HG02571 (cell line): ENCODE measurements around the gene OR4K5.
"Not testable (repeated sequence)": the region's sequence is repeated elsewhere in the genome, so short reads cannot be mapped to it uniquely, and the experiment has no call there.

Experiments used
- ATAC-seq: cut with Tn5 transposase; IDR thresholded peaks from one replicate; pipeline ENCODE4 v1.9.1; 2021; ENCODE audit warnings: mild to moderate bottlenecking, moderate library complexity; ENCODE audit not compliant: unreplicated experiment

OR4K5 gene, protein sequence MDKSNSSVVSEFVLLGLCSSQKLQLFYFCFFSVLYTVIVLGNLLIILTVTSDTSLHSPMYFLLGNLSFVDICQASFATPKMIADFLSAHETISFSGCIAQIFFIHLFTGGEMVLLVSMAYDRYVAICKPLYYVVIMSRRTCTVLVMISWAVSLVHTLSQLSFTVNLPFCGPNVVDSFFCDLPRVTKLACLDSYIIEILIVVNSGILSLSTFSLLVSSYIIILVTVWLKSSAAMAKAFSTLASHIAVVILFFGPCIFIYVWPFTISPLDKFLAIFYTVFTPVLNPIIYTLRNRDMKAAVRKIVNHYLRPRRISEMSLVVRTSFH

DNA sequence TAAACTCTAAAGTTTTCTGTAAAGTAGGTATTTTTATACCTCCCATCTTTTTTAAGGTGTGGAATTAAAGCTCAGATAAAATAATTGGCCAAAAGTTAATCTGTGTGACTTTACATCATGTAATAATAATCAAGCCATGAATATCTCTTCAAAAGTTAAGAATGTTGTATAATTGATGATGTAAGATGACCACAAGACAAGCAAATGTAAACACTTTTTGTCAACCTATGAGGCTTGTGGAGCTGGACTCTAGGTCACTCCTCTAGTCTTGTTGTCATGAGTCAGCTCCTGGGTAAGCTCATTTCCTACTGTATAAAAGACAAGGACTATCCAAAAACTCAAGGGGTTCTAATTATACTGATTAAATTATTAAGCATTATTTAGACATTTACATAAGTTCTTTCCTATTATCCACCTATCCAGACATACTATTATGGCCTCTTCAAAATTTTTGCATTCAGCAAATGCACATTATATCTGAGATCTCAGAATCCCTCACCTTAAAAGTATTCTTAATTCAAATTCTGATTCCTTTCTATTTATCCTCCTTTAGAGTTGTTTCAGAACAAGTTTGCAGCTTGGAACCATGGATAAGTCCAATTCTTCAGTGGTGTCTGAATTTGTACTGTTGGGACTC lies at the start of gene OR4K5:
Gene OR4K5 (plus strand): TSS at position 587 of the 637 bp plus-strand sequence. CDS start 0 bp downstream, at position 587.
- ATAC-seq = no peak

DNA sequence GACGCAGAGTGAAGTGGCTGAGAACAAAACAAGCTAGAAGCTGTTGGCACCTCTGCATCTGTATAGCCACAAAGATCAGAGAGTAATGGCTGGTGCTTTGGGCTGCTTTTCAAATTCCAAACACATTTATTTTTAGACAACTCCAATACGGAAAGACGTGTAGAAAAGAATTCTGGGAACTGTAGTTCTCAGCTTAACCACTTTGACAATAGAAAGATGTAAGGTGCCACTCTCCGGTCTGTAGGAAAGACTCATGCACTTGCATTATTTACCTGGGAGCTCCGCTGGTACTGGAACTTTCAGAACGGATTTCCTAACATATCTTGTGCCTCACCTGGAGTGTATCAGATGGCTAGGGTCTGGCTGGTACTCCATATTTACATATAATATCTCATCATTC lies 47.2 kb upstream of the OR4K5 start:
- no peak for ATAC-seq

DNA sequence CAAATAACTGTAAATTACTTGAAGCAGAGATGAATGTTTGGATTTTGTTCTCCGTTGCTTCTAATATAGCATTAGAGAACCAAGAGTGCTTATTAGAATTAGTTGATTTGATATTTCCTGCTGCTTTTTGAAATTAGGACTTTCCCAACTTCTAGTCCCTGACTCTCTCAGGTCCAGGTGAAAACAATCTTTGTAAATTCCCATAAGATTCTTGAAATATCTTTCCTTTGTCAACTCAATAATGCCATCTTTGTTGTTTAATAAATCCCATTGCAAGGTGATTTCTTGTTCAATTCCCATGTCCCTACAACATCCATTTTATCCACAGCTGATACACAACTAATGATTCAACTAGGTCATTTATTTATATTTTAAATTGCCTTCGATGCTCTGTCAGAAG lies 45.6 kb upstream of the OR4K5 start, which contains the start of gene OR4K2:
Gene OR4K2 (plus strand): TSS at position 301 of the 400 bp plus-strand sequence. CDS start 1,126 bp downstream, outside the sequence.
- no peak for ATAC-seq

DNA sequence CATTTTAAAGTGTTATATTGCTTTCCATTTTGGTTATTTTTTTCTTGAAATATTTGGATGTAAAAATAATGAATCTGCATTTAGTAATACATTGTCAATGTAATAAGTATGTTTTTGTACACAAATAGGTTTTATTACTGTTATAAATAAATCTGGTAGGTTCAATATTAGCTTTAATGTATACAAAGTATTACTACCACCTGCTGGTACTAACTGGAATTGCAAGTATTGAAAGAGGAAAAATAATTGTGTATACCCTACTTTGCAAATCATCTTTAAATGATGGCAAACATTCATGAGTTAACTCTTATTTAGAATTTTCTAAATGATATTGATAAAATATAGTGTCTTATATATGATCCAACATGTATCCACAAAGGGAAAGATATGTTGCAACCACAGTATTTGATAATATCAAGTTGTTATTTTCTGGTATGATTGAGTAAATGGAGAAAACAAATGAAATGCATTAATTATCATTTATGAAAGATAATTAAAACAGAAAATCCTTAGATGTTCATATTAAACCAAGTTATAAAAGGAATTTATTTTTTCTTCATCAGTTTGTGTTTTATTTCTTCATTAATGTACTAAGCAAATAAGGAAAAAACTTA lies 42.3 kb upstream of the OR4K5 start:
- no peak for ATAC-seq

DNA sequence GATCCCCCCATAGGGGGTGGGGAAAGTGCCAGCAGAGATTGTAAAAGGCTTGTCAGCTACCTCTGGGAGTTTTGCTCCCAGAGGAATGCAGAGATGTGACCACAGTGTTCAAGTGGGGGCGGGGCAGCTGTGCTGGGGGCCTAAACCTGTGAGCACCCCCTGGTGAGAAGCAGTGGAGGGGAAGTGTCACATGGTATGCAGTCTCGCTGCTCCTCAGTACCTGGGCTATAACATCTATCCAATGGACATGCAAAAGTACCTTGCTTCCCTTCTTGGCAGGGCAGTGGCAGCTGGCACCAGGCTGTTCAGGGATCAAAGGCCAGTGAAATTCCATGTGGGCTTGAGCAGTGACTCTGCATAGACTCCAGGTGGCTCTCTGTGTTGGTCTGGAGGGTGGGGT lies 25.1 kb upstream of the OR4K5 start:
- no peak for ATAC-seq

DNA sequence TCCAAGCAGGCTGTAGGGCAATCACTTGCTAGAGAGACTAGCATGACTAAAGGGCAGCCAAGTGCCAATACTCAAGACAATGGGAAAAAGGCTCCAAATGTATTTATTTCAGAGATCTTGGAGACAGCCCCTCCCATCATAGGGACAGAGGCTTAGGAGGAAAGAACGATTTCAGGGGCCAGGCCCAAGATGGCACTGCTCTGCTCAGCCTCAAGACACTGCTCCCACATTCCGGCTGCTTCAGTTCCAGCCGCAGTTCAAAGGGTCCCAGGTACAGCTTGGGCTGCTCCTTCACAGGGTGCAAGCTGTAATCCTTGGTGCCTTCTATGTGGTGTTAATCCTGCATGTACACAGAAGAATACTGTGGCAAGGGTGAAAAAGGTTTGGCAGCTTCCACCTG lies 19.4 kb upstream of the OR4K5 start:
- no peak for ATAC-seq

DNA sequence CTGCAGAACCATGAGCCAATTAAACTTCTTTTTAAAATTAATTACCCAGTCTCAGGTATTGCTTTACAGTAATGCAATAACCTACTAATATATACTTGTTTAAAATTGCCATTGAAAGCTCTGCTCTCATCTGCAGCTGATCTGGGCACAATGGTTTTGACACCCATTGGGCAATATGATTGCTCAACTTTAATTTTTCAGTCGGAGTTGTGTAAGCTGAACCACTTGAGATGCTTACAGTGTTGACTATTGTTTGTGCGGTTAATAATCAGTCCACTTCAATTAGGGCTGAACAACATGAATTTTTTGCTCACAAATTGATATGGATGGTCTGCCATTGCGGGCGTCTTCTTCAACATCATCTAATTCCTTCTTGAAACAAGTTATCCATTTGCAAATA lies 18.0 kb upstream of the OR4K5 start:
- ATAC-seq = no peak

DNA sequence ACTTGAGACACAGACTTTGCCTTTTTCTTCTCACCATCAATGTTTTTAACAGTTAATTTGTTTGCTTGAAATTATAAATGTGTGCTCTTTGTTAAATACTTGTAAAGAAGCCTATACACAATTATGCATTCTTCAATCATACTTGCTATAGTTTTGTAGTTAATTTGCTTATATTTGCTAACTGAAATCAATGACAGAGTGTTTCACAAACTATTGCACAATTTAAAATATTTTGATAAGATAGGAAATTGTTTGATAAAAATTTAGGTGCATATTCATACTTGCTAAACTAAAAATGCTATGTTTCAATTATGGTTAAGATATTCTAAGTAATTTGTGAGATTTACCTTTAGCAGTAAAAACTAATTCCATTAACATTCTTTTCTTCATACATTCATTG lies 13.7 kb upstream of the OR4K5 start:
- ATAC-seq = no peak

DNA sequence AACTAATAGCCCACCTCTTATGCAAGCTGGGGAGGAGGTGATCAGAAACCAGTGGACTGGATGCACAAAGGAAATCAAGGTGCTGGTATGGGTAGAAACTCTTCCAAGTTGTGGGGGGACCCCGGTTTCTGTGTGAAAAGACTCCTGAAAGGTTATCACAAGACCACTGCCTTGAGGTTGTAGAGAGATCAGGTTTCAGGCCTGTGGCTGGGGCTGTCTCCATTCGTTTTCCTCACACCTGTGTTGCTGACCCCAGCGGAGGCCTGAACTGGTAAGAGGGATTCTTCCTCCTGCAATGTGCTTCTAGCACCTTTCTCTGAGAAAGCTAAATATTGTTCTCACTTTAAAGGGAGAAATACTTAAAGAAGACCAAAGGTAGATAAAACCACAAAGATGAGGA lies 9.3 kb upstream of the OR4K5 start:
- no peak for ATAC-seq

DNA sequence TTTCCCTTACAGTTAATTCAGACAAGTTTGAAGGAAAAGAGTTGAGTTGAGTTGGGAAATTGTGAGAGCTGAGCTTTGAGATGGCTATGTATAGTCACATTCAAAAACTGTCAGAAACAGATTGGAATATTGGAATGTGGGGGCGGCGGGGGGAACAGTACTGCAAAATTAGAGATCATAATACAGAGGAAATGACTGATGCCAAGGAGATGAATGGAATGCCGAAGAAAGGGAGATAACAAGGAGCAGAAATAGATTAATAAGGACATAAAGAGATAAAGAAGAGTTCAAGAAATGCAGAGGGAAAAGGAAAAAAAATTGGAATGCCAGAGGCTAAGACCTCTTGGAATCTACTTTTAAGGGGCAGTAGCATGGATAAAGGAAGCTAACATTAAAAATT lies 3.2 kb upstream of the OR4K5 start:
- no peak for ATAC-seq

DNA sequence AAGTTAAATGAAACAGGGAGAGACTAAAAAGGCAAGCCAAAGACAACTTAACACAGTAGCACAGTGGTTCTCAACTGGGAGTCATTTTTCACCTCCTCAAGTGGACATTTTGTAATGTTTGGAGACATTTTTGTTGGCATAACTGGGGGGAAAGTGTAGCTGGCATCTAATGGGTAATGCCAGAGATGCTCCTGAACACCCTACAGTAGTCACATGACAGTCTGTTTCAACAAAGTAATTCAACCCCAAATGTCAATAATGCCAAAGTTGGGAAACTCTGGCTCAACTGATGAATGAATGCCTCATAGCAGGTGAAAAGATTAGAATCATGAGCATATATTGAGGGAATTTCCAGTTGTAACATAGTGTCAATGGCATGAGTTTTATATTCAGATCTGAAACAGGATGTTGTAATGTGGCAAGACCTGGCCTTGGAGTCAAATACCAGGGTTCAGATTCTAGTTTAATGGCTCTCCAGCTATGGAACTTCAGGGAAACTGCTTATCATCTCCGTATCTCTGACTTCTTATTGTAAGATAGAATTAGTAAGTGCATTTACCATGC lies 2.4 kb upstream of the OR4K5 start:
- ATAC-seq = no peak

DNA sequence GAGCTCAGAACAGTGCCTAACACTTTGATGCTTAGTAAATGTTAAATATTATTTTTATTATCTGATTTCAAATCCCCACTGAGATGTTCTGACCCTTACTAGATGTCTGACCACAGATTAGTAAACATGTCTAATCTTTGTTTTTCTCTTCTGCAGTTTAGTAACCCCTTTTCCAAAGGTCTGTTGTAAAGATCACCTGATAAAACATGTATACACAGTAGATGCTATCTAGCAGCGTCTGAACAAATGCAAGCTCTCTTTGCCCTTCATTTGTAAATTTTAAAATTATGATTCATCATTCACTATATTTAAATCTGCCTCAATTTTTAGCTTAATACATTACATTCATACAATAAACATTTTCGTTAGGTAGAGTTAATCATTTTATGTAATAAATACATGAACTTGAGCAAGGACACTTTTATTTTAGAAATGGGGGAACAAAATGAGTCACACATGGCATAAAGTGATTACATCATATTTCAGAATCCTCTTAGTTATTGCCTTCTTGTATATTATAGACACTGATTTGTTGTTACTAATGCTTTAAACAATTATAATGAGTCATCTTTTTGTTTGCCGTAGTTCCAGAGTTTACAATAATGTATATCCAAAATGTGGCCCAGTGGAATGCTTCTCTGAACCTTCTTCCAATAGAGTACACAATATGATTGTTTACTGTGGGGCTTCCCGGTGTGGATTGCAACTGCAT lies 1.7 kb upstream of the OR4K5 start:
- ATAC-seq = no peak

DNA sequence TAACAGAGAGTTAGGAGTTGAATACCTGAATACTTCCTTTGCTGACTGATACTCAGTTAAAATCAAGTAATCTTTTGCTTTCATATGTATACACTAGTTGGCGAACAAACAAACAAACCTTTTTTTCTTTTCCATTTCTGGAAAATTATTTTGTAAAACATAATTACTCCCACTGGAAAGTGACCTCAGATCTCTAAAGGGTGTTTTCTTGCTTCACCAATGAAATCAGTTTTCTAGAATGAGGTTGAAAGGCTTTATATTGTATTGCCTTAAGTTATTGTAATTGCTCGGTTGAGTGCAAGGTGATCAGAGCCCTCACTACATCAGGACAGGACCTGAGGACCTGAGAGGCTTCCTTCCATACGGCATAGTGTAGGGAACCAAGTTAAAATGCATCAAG lies 10.2 kb downstream of the OR4K5 start, which contains the start of gene OR4K1:
Gene OR4K1 (plus strand): TSS at position 301 of the 400 bp plus-strand sequence. CDS start 4,750 bp downstream, outside the sequence.
- ATAC-seq = no peak

DNA sequence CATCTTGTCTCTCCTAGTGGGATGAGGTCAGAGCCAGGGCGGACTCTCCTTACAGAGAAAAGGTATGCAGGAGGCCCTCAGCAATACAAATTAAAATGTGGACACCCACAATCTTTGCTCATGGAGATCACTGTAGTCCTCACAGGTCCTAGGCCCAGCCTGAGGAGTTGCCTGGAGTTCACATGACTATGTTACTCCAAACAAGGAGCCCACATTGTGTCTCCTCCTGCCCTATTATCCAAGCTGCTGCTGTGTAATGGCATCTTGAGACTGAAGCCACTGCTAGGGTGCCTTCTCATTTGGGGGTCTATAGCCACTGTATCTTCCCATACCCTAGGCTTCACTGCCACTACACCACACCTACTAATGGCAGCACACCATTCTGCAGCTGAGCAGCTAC lies 21.3 kb downstream of the OR4K5 start:
- no peak for ATAC-seq

DNA sequence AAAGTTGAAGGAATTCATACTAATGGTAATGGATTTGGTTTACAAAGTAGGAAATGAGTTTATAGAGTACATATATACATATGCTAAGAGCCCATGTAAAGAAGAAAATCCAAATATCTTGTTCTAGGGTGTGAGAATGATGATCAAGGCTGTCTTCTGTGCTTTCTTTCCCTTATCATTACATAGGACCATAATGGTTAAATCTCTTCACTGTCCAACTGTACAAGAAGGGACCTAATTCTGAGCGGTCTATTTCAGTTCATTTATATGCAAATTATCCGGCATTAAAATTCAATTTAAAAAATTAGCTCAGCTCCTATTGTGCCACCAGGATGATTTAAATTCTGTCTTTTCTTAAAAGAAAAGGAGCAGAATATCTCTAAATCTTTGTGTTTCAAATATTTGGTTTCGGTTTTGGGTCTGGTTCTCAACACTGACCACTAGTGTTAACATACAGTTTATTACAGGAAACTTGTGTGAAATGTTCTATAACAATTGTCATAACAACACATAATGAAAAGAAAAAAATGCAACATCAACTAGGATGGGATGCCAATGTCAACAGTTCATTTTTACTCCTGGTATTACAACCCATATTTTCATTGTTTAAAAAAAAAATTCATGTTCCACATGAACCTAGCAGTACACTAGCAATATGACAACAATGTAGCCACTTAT lies 27.1 kb downstream of the OR4K5 start:
- no peak for ATAC-seq

DNA sequence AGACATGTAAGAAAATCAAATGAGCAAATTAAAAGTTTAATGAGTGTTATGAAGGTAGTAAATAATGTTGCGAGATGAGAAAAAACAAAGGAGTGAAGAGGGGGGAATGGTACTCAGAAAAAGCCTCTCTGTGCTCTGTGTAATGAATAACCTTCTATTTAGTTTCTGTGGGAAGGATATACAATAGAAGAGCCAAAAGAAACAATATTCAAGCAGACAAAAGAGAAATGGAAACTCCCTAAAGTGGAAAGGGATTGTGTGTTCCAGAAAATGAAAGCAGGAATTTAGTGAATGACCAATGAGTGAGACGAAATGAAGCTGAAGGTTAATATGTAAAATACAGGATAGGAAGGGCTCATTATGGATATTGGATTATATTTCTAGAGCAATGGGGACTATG lies 28.8 kb downstream of the OR4K5 start:
- no peak for ATAC-seq

DNA sequence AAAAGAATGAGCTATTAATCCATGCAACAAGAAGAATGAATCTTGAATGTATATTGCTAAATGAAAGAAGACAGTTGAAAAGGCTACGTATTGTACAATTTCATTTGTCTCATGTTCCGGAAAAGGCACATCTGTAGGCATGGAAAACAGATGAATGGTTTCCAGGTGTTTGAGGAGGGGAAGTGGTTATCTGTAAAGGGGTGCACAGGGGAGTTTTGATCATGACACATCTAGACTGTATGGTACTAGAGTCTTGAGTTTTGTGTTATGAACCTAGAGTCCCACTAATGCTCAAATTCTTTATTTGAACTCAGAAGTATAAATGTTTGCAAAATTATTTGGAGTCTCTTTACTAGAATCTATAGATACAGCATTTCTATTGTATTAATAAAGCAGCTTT lies 49.3 kb downstream of the OR4K5 start:
- not testable (repeated sequence) for ATAC-seq
